ENCODE results near the gene CD8B. TPM values are rescaled to one million over a fixed set of nuclear protein-coding genes. Genes with fewer than 3 reads are reported as not detected.

Gene CD8B
- total and polyA plus RNA-seq, 2 of the 8 experiments (the other 6 are each of a cell fraction or from before 2014, with no cell fraction given) = 0.35 to 0.63 TPM

- no peaks in the 10 kb centered on the region for H4K20me1 ChIP-seq (replicated peaks in 1 of 2; ENCODE audit: control insufficient read depth in 1 of 2, insufficient read depth in 2 of 2, low read length in 2 of 2)
- FAIRE-seq = no peak
- no peak overlapping the region for H4K5ac ChIP-seq (ENCODE audit: insufficient read length, low read depth, low read length)
- H3K23me2 ChIP-seq (ENCODE audit: low read depth, low read length) = no peaks in the 10 kb centered on the region; the same call in 1 of the 2 replicates
- H2BK15ac ChIP-seq (ENCODE audit: low read length) = no peak overlapping the region
- no peak overlapping the region for H4K91ac ChIP-seq (replicated peaks; ENCODE audit: insufficient read length, low read length)
- H3K9ac ChIP-seq (replicated peaks in 1 of 4; ENCODE audit: extremely low read depth in 1 of 4, low read depth in 3 of 4, low read length in 3 of 4) = no peak overlapping the region
- CTCF ChIA-PET (ENCODE audit: partially characterized antibody) = interaction anchor here (1.3 kb wide), 1 partner anchor 18 kb away, joined by 7 read pairs; no protein-coding TSS in a partner anchor
- H2AK5ac ChIP-seq (ENCODE audit: low read depth, low read length) = no peak overlapping the region
- H3K4me2 ChIP-seq (ENCODE audit: insufficient read depth in 1 of 2, low read depth in 2 of 2, low read length in 2 of 2) = no peak overlapping the region
- H3K23ac ChIP-seq (ENCODE audit: insufficient read length) = no peak overlapping the region
- 100% methylated on average over 4 of the region's 4 CpGs; no CpG with 5 or more reads in 1 of the 2 experiments for WGBS, 2 experiments (ENCODE audit: extremely low coverage in 1 of 2, insufficient coverage in 1 of 2, insufficient read length in 1 of 2, insufficient replicate concordance in 2 of 2, low coverage in 1 of 2, low lambda C conversion rate in 2 of 2, missing lambda C conversion rate in 1 of 2)
- TF ChIP-seq CHD1 (IDR thresholded peaks at IDR 0.05; ENCODE audit: low read depth, low read length) = no peak
- no peak for TF ChIP-seq ATF3 (IDR thresholded peaks at IDR 0.05; ENCODE audit: insufficient read depth, low read depth, low read length)
- no peak for TF ChIP-seq TEAD4 (IDR thresholded peaks at IDR 0.05; ENCODE audit: low read depth, low read length)
- TF ChIP-seq NRF1 (IDR thresholded peaks at IDR 0.05; ENCODE audit: low read depth, low read length) = no peak
- no peak for TF ChIP-seq POLR2A (IDR thresholded peaks at IDR 0.05; ENCODE audit: control extremely low read depth in 1 of 2, low read depth in 2 of 2, low read length in 2 of 2)
- TF ChIP-seq KDM4A (IDR thresholded peaks at IDR 0.05; ENCODE audit: low read depth, low read length, severe bottlenecking) = no peak
- no peak overlapping the region for H3K27ac ChIP-seq (ENCODE audit: low read depth, low read length)
- H3K36me3 ChIP-seq (ENCODE audit: control insufficient read depth in 2 of 4, insufficient read depth in 4 of 4, low read length in 3 of 4) = no peaks in the 10 kb centered on the region
- H3K14ac ChIP-seq (ENCODE audit: insufficient read length) = no peak overlapping the region
- H3K18ac ChIP-seq (ENCODE audit: extremely low read depth, low read length) = no peak overlapping the region
- H3K79me1 ChIP-seq (ENCODE audit: low read depth, low read length) = no peaks in the 10 kb centered on the region
- no peak overlapping the region for H3K56ac ChIP-seq (replicated peaks; ENCODE audit: insufficient read length, low read depth, low read length)
- H2BK20ac ChIP-seq (ENCODE audit: low read length) = no peak overlapping the region
- no peak for DNase-seq (ENCODE audit: low read depth in 1 of 2, low spot score in 2 of 2)
- H3K4ac ChIP-seq (replicated peaks; ENCODE audit: insufficient read length, low read depth, low read length) = no peak overlapping the region
- no peaks in the 10 kb centered on the region for H3K9me3 ChIP-seq (ENCODE audit: insufficient read depth in 2 of 2, low read depth in 1 of 2, low read length in 1 of 2)
- H3K4me3 ChIP-seq (ENCODE audit: extremely low read depth in 1 of 4, insufficient read depth in 2 of 4, low read depth in 3 of 4, low read length in 4 of 4) = no peak overlapping the region
- POLR2A ChIA-PET (ENCODE audit: partially characterized antibody) = no interaction called here
- no peaks in the 10 kb centered on the region for H3K27me3 ChIP-seq (replicated peaks in 1 of 4; ENCODE audit: control insufficient read depth in 3 of 4, extremely low read depth in 1 of 4, insufficient read depth in 3 of 4, low read length in 3 of 4)
- H4K8ac ChIP-seq (ENCODE audit: extremely low read depth, insufficient read depth, low read length) = no peak overlapping the region
- no peak overlapping the region for H2BK120ac ChIP-seq (replicated peaks; ENCODE audit: low read depth, low read length)
- peaks cover 0 to 3% (median 0%) of the 10 kb centered on the region in 4 experiments; a peak in 1 of 7 replicates for H3K4me1 ChIP-seq (replicated peaks in 1 of 4; ENCODE audit: control insufficient read depth in 3 of 4, insufficient read depth in 4 of 4, low read length in 3 of 4)
- no peak overlapping the region for H2AFZ ChIP-seq (ENCODE audit: low read length)
- H2BK5ac ChIP-seq (ENCODE audit: low read depth, low read length) = no peak overlapping the region
- no peak overlapping the region for H2BK12ac ChIP-seq (ENCODE audit: low read depth, low read length)
- H3K79me2 ChIP-seq (ENCODE audit: control insufficient read depth in 1 of 2, insufficient read depth in 2 of 2, low read length in 2 of 2) = no peaks in the 10 kb centered on the region; a peak in 1 of 4 replicates
Measured at GRCh38 chr2:86826951-86827350, 34.7 kb downstream of the CD8B start.

All from H1 (cell line).